Measurements from ENCODE around the gene RBM15. TPM values are rescaled to one million over a fixed set of nuclear protein-coding genes. Genes with fewer than 3 reads are reported as not detected.
A peak's percentile ranks its signal among the peaks of the same experiment; 100 is the strongest.

Gene RBM15
- total and polyA plus RNA-seq, 2 donors from 2014 or later: 2.2 to 27.8 TPM

DNA sequence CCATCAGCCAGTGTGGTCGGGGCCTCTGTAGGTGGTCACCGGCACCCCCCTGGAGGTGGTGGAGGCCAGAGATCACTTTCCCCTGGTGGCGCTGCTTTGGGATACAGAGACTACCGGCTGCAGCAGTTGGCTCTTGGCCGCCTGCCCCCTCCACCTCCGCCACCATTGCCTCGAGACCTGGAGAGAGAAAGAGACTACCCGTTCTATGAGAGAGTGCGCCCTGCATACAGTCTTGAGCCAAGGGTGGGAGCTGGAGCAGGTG lies 961 bp downstream of the RBM15 start:
- H3K4me1 ChIP-seq (ENCODE audit: control insufficient read depth in 2 of 3, insufficient read depth in 2 of 3, low read depth in 1 of 3, low read length in 3 of 3): peaks cover 3 to 28% (median 13%) of the 10 kb centered on the region in 3 donors
- DNase-seq (no peak), FAIRE-seq (no peak)
- peak overlapping the region; percentile 92 to 94 for H3K27ac ChIP-seq (ENCODE audit: low read depth in 2 of 2, low read length in 2 of 2)
- H3K27me3 ChIP-seq (ENCODE audit: control insufficient read depth, insufficient read depth, low read length): no peaks in the 10 kb centered on the region
- peak overlapping the region in 2 of 3 donors; percentile 19 to 89 for H3K9ac ChIP-seq (ENCODE audit: low read length in 3 of 3)
- H3K9me3 ChIP-seq (ENCODE audit: control insufficient read depth in 2 of 3, insufficient read depth in 1 of 3, low read length in 3 of 3): no peaks in the 10 kb centered on the region
- intact Hi-C loops (cut with DNase I): no loop called here
- TF ChIP-seq, protein P1, sequence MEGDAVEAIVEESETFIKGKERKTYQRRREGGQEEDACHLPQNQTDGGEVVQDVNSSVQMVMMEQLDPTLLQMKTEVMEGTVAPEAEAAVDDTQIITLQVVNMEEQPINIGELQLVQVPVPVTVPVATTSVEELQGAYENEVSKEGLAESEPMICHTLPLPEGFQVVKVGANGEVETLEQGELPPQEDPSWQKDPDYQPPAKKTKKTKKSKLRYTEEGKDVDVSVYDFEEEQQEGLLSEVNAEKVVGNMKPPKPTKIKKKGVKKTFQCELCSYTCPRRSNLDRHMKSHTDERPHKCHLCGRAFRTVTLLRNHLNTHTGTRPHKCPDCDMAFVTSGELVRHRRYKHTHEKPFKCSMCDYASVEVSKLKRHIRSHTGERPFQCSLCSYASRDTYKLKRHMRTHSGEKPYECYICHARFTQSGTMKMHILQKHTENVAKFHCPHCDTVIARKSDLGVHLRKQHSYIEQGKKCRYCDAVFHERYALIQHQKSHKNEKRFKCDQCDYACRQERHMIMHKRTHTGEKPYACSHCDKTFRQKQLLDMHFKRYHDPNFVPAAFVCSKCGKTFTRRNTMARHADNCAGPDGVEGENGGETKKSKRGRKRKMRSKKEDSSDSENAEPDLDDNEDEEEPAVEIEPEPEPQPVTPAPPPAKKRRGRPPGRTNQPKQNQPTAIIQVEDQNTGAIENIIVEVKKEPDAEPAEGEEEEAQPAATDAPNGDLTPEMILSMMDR (IDR thresholded peaks at IDR 0.05; ENCODE audit: borderline replicate concordance, extremely low read depth, insufficient read depth): no peak
- peak overlapping the region; percentile 75 to 92 (median 84) for H3K4me3 ChIP-seq (ENCODE audit: low read length in 3 of 3)
- H3K36me3 ChIP-seq (ENCODE audit: control insufficient read depth in 2 of 3, insufficient read depth in 3 of 3, low read length in 3 of 3): peaks cover 0 to 15% (median 7%) of the 10 kb centered on the region in 3 donors

GRCh38 chr1:110341146-110341871 lies 2.1 kb downstream of the RBM15 start:
- Histone ChIP-seq H3K27me3 (ENCODE audit: control insufficient read depth, insufficient read depth, low read length) (no peaks in the 10 kb centered on the region), H3K4me1 (ENCODE audit: control insufficient read depth in 2 of 3, insufficient read depth in 2 of 3, low read depth in 1 of 3, low read length in 3 of 3) (peaks cover 3 to 28% (median 13%) of the 10 kb centered on the region in 3 donors), H3K9ac (ENCODE audit: low read length in 3 of 3) (no peak overlapping the region), H3K4me3 (ENCODE audit: low read length in 3 of 3) (peak overlapping the region in 2 of 3 donors; percentile 4 to 92), H3K36me3 (ENCODE audit: control insufficient read depth in 2 of 3, insufficient read depth in 3 of 3, low read length in 3 of 3) (peaks cover 0 to 15% (median 7%) of the 10 kb centered on the region in 3 donors), H3K9me3 (ENCODE audit: control insufficient read depth in 2 of 3, insufficient read depth in 1 of 3, low read length in 3 of 3) (no peaks in the 10 kb centered on the region), H3K27ac (ENCODE audit: low read depth in 2 of 2, low read length in 2 of 2) (no peak overlapping the region)
- intact Hi-C loops (cut with DNase I): no loop called here
- FAIRE-seq: no peak
- DNase-seq: peak in 1 of 5 donors; percentile 65
- TF ChIP-seq, protein P1 (IDR thresholded peaks at IDR 0.05; ENCODE audit: borderline replicate concordance, extremely low read depth, insufficient read depth): no peak

GRCh38 chr1:110341872-110342331 lies 2.7 kb downstream of the RBM15 start:
- no peak for DNase-seq
- TF ChIP-seq, protein P1 (IDR thresholded peaks at IDR 0.05; ENCODE audit: borderline replicate concordance, extremely low read depth, insufficient read depth): no peak
- no peak for FAIRE-seq
- peaks cover 0 to 15% (median 7%) of the 10 kb centered on the region in 3 donors for H3K36me3 ChIP-seq (ENCODE audit: control insufficient read depth in 2 of 3, insufficient read depth in 3 of 3, low read length in 3 of 3)
- H3K4me1 ChIP-seq (ENCODE audit: control insufficient read depth in 2 of 3, insufficient read depth in 2 of 3, low read depth in 1 of 3, low read length in 3 of 3): peaks cover 3 to 32% (median 16%) of the 10 kb centered on the region in 3 donors
- no peak overlapping the region for H3K9ac ChIP-seq (ENCODE audit: low read length in 3 of 3)
- H3K9me3 ChIP-seq (ENCODE audit: control insufficient read depth in 2 of 3, insufficient read depth in 1 of 3, low read length in 3 of 3): no peaks in the 10 kb centered on the region
- H3K4me3 ChIP-seq (ENCODE audit: low read length in 3 of 3): peak overlapping the region in 1 of 3 donors; percentile 7
- no peaks in the 10 kb centered on the region for H3K27me3 ChIP-seq (ENCODE audit: control insufficient read depth, insufficient read depth, low read length)
- H3K27ac ChIP-seq (ENCODE audit: low read depth in 2 of 2, low read length in 2 of 2): no peak overlapping the region
- intact Hi-C loops (cut with DNase I): no loop called here

All from kidney (tissue), 14 donors.